NCI-H510A (cell line): Measurements from ENCODE around the gene EPS8L1.
"Not testable (repeated sequence)": the region's sequence is repeated elsewhere in the genome, so short reads cannot be mapped to it uniquely, and the experiment has no call there.

Source experiments
- DNase-seq: peaks from one replicate; lab custom pipeline; 2025; lab: John Stamatoyannopoulos, UW

The EPS8L1 gene

GRCh38 chr19:55050749-55051532 lies 24.7 kb upstream of the EPS8L1 start:
- DNase-seq, result no peak

- DNase-seq, result no peak
Observed at GRCh38 chr19:55053735-55054134, 21.9 kb upstream of the EPS8L1 start.

- DNase-seq, result no peak
Observed at GRCh38 chr19:55056827-55057226, 18.8 kb upstream of the EPS8L1 start.

- DNase-seq, result no peak
Observed at GRCh38 chr19:55058781-55059610, 16.7 kb upstream of the EPS8L1 start.

- not testable (repeated sequence) for DNase-seq
Observed at GRCh38 chr19:55060287-55060686, 15.4 kb upstream of the EPS8L1 start.

GRCh38 chr19:55062735-55063491 lies 12.8 kb upstream of the EPS8L1 start, which contains the start of gene RDH13:
Gene RDH13 (minus strand): TSS chr19:55063148. CDS start chr19:55063032, 116 bp downstream.
- peak; percentile 32 for DNase-seq

GRCh38 chr19:55063492-55063843 lies 12.2 kb upstream of the EPS8L1 start:
- no peak for DNase-seq

- not testable (repeated sequence) for DNase-seq
Observed at GRCh38 chr19:55065516-55065915, 10.2 kb upstream of the EPS8L1 start.

- DNase-seq, result no peak
Observed at GRCh38 chr19:55066107-55066709, 9.5 kb upstream of the EPS8L1 start.

- no peak for DNase-seq
Observed at GRCh38 chr19:55067869-55068268, 7.8 kb upstream of the EPS8L1 start.

- no peak for DNase-seq
Observed at GRCh38 chr19:55068950-55069864, 6.5 kb upstream of the EPS8L1 start.

- DNase-seq, result no peak
Observed at GRCh38 chr19:55069865-55070197, 5.8 kb upstream of the EPS8L1 start.

GRCh38 chr19:55070466-55071128 lies 5.1 kb upstream of the EPS8L1 start:
- no peak for DNase-seq

- DNase-seq, result no peak
Observed at GRCh38 chr19:55071129-55071502, 4.6 kb upstream of the EPS8L1 start.

GRCh38 chr19:55071913-55072312 lies 3.8 kb upstream of the EPS8L1 start:
- no peak for DNase-seq

GRCh38 chr19:55076321-55076720 lies 652 bp downstream of the EPS8L1 start:
- no peak for DNase-seq

GRCh38 chr19:55077106-55077505 lies 1.4 kb downstream of the EPS8L1 start:
- no peak for DNase-seq

GRCh38 chr19:55078996-55079395 lies 3.3 kb downstream of the EPS8L1 start:
- DNase-seq, result no peak

GRCh38 chr19:55079400-55080038 lies 3.9 kb downstream of the EPS8L1 start:
- DNase-seq, result no peak
